IPS-18c (cell line): ENCODE data around the gene DPP6.

Experiments used
- H3K4me3 ChIP-seq: 2 replicates; pipeline ENCODE4 v1.7.0; 2013; ENCODE audit warnings: low read depth, mild to moderate bottlenecking, low read length, moderate library complexity; ENCODE audit not compliant: insufficient read depth
- H3K9me3 ChIP-seq: one replicate; pipeline ENCODE4 v1.6.1; 2013; ENCODE audit warnings: mild to moderate bottlenecking, low read length, moderate library complexity; ENCODE audit not compliant: control insufficient read depth, insufficient read depth

DPP6 gene

DNA sequence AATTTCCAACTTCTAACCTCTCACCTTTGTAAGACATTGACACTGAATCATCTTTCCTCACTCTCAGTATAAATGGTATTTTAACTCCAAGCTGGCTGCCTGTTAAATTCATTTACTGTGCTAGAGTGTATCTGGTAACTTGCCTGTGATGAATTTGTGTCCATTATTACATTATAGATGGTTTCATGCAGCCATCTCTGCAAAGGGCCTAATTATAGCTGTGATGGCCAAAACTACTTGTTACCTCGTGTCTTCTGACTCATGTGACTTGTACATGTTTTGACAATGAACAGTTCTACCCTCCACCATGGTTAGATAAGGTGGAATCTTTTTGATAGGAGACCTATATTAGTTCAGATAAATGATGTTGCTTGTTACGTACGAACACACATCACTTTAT lies 558.7 kb downstream of the DPP6 start:
- Histone ChIP-seq H3K9me3 (peaks cover 4% of the 10 kb centered on the region), H3K4me3 (no peak overlapping the region)

DNA sequence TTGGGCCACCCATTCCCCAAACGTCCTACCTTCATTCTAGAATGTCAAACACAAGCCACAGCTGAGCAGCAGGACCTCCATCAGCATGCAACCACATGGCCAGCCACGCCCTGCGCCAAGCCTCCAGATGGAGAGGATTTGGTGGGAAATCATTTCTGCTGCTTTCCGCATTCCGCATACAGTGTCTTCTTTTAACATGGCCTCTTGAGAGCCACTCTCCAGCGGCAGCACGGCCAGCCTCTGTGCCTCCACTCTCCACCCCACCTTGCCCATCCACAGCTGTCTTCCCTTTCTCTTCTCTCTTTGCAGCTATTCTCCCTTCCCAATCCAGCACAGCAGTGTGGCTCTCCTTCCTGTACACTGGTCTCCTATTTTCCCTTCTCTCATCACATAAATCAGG lies 561.6 kb downstream of the DPP6 start:
- peaks cover 2% of the 10 kb centered on the region for H3K9me3 ChIP-seq
- no peak overlapping the region for H3K4me3 ChIP-seq

DNA sequence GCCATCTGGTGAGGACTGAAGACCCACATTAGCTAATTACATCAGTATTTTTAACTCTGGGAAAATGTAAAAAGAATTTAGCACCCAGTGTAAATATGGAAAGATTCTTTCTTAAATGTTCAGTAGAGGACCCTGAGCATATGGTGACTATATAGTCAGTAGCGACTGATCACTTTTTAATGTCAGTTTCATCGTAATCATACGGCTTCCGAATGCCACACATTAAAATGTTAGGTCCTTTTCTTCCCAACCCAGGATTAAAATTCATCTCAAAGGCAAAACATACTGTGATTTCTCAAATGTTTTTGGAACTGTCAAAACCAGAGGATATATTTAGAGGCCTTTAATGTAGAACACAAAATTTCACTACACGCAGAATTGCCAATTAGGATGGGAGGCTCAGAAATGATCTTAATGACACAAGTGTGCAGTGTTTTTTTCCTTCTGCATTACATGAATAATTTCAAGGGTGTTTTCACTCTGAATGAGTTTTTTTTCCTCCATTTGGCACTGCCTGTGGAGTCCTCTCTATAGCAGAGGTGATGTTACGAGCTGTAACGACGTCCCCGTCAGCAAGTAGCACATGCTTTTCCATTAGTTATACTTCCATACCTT lies 568.0 kb downstream of the DPP6 start:
- H3K9me3 ChIP-seq = no peaks in the 10 kb centered on the region
- no peak overlapping the region for H3K4me3 ChIP-seq

DNA sequence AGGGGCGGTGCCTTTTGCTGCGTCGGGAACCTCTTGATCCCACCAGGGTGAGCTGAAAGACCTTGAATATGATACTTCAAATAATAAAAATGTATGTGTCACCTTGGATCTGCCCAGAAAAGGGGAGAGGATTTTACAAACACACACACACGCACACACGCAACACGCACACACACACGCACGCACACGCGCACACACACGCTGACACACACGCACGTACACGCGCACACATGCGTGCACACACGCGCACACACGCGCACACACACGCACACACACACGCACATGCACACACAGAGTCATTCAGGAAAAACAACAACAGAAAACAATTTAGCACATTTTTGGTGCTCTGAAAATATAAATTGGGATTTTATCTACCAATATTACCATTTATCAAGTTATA lies 571.2 kb downstream of the DPP6 start:
- Histone ChIP-seq H3K9me3 (no peaks in the 10 kb centered on the region), H3K4me3 (no peak overlapping the region)

DNA sequence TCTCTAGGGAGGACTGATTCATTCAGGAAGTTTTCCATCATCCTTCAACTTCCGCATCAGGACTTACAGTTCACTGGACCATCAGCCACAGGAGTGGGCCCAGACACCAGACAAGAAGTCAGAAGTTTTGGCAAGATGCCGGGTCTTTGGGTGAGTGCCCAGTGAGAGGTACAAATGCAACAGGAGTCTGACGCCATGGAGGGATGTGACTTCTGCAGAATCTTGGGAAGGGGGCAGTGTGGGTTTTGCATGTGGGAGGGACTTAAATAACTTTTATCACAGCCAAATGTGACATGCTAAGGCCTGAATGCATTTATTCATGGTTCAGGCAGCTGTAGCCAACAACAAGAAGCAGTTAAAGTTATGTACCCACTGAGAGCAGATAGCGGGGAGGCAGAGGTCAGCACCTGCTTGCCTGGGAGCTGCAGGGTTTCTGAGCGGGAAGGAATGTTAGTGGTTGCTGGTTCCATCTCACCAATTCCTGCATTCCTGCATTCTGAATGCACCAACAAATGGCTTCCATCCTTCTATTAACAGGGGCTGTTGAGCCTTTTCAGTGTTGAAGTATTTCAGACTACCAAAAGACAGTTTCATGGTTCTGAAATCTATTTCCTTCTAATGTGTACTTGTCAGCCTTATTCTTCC lies 575.6 kb downstream of the DPP6 start:
- Histone ChIP-seq H3K9me3 (no peaks in the 10 kb centered on the region), H3K4me3 (no peak overlapping the region)

DNA sequence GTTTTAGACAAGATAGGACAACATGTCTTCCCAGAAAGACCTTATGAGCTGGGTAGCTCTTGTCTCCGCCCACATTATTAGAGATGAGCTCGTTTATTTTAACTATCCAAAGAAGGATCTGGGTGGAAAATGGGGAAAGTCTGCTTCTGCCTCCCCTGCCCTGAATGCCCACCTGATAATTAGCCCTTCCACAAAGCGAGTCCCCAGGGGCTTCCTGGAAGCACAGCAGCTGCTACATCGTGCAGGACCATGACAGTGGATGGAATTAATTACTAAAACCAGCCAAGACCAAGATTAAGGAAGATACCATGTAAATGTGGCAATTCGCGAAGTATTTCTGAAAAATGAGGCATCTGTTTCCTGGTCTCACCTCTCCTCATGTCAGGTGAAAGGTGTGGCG lies 576.4 kb downstream of the DPP6 start:
- Histone ChIP-seq H3K9me3 (no peaks in the 10 kb centered on the region), H3K4me3 (no peak overlapping the region)

DNA sequence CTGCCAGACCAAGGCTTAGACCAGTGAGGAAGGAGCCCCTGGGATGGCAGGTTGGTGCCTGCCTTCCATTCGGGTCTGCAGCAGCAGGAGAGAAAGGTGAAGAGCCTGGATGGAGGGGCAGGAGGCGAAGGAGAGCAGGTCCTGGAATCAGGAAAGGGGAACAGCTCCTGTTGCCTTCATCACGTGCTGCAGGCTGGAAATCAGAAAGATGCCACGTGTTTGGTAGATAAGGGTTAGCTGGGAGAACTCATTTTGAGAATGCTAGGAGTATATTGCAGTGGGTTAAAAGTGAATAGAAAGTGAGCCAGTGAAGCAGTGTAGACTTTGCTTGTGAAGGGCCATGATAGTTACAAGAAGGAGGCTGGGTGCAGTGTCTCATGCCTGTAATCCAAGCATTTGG lies 579.0 kb downstream of the DPP6 start:
- Histone ChIP-seq H3K4me3 (no peak overlapping the region), H3K9me3 (peaks cover 5% of the 10 kb centered on the region)

DNA sequence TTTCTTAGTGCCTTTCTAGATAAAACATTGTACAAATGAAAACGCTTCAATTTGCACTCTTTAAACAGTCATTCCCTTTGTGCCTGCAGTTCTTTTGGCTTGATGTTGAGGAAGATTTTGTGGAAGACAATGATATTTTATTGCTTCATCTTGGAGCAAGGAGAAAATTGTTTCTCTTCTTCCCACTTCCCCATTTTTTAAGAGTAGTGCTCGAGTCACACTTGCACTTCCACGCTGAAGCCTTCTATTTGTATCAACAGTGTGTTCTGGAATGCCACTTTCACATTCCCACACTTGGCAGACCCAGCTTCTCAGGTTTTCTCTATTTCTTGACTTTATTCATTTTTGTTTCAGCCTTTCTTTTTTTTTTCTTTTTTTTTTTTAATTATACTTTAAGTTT lies 581.4 kb downstream of the DPP6 start:
- Histone ChIP-seq H3K4me3 (no peak overlapping the region), H3K9me3 (peaks cover 8% of the 10 kb centered on the region)

DNA sequence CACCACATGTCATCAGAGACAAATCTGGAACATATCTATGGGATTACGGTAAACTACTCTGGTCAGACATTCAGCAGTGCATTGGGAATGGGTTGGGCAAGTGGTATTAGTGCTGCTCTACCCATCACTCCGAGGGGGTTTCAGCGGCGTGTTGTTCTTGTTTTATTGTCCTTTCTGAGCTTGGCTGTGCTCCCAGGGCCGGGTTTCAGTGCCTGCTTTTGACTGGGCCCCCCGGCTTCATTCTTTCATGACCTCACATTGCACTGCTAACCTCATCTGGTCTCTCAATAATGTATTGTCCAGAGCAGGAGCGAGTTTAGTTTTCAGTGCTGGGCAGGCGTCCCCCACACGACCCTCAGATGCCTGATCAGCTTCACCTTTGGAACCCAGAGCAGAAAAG lies 586.1 kb downstream of the DPP6 start:
- H3K4me3 ChIP-seq = no peak overlapping the region

DNA sequence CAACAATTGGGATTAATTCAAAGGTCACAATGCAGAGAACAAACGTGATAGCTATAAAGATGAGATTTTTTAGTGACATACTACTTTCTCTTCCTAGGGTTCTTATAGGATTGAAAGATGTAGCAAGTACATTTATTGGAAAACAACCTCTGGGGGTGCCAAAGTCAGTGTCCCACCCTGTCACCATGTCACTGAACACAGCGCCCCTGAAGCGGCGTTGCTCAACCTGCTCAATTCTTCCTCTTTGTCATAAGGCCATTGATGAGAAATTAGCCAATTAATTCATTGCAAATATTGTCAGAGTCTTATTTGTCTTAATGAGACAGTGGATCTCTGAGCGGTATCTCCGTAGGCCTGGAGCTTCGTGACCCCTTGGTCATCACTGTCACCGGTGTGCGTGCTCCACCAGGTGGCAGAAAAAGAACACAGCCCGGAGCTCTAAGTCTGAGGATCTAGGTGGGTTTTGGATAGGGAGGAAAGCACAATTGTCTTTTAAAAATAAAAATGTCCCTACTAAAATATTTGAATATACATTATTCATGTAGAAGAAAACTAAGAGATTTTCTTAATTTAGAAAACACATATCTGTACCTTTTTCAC lies 588.2 kb downstream of the DPP6 start:
- H3K9me3 ChIP-seq = peaks cover 5% of the 10 kb centered on the region
- no peak overlapping the region for H3K4me3 ChIP-seq

More for the DNA sequence above, 586.1 kb downstream of the DPP6 start:
- peaks cover 8% of the 10 kb centered on the region for H3K9me3 ChIP-seq

DNA sequence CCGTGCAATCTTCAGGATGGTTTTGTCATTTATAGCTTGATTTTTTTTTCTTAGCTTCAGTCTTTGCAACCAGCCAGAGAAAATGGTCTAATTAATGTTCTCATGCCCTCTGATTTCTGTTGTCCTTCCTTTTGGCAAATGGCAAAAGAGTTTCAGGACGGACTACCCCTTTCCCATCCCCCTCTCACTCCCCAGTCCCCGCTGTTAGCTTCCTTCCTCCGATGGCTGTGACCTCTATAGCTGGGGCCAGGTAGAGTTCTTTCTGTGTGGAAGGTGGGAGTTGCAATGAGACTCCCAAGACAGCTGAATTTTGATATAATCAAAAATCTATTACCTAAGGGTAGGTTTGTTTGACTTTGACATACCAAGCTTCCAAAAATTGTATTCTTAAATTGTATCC lies 588.7 kb downstream of the DPP6 start:
- no peak overlapping the region for H3K4me3 ChIP-seq

DNA sequence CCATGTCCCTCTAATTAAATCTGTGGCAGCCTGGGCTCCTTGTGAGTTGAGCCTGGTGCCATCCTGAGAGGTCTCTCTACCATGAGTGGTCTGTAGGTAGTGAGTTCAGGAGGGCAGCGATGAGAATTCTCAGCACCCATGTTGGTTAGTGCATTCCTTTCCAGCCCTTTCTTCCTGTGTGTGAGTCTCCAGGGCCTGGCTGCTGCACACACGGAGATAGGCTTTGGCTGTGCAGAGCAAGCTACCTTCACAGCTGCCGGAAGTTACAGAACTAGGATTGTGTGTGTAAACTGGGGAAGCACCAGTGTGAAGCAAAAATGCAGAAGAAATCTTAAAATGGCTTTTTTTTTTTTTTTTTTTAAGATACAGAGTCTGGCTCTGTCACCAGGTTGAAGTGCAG lies 592.2 kb downstream of the DPP6 start:
- Histone ChIP-seq H3K4me3 (no peak overlapping the region), H3K9me3 (no peaks in the 10 kb centered on the region)

More for the DNA sequence above, 588.7 kb downstream of the DPP6 start:
- peaks cover 5% of the 10 kb centered on the region for H3K9me3 ChIP-seq

DNA sequence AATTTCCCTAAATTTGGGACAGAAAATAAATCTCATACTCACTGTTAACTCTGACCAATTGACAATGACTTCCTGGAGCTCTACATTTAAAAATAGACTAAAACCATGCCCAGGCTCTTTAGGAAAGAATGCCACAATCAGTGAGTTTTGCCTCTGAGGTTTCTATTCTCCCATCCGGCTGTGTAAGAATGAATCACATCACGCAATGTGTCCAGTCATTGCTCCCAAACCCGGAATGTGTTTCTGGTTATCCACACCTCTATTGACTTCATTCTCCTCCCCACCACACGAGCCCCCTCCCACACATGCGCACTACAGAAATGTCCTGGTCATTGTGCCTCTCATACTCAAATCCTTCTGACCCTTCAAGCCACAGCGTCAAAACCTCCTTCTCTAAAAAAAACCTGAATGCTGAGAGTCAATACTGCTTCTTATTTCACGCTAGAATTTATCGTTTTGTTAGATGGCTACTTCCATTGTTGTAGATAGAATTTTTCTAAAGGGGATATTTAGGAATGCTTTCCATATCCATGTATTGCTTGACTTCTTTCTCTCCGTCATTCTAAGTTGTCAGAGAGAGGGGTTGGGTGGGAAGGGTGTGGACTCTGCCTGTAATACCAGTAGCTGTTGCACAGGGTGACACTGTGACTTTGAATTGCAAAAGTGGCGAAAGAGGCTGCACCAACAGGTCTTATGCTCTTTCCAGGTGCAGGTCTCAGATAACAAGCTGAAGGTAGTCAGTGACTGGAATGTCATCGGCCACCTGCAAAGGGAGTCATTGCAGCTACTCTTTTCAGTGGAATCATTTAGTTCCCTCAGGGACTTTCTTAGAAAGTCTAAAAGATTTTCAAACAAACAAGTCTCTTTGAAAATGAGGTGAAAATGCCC lies 594.2 kb downstream of the DPP6 start:
- H3K9me3 ChIP-seq = no peaks in the 10 kb centered on the region
- no peak overlapping the region for H3K4me3 ChIP-seq

DNA sequence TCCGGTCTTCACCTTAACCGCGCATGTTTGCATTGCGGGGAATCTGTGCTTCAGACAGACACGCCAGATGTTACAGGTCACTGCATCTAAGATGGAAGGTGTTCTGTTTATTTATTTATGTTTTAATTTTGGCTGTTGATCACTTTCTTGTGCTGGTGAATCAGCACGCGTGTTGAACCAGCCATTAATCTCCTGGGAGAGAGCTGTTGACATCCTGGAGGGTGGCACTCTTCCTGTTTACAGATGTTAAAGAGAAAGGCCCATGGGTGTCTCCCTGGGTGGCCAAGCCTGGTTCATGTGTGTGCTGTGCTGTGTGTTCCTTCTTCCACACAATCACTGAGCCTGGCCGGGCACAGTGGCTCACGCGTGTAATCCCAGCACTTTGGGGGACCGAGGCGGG lies 595.4 kb downstream of the DPP6 start:
- no peaks in the 10 kb centered on the region for H3K9me3 ChIP-seq
- H3K4me3 ChIP-seq = no peak overlapping the region

DNA sequence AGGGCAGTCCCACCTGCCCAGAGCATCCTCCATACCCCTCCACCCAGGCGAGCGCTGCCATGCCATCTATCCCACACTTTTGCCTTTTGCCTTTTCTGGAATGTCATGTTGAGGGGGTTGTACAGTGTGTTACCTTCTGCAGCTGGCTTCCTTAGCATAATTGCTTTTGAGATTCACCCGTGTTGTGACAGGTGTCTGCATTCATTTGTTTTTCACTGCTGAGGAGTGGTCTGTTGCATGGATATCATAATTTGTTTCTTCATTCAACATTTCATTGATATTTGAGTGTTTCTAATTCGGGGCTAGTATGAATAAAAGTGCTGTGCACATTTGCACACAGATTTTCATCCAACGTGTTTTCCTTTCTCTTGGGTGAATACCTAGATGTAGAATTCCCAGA lies 596.8 kb downstream of the DPP6 start:
- Histone ChIP-seq H3K4me3 (no peak overlapping the region), H3K9me3 (no peaks in the 10 kb centered on the region)

DNA sequence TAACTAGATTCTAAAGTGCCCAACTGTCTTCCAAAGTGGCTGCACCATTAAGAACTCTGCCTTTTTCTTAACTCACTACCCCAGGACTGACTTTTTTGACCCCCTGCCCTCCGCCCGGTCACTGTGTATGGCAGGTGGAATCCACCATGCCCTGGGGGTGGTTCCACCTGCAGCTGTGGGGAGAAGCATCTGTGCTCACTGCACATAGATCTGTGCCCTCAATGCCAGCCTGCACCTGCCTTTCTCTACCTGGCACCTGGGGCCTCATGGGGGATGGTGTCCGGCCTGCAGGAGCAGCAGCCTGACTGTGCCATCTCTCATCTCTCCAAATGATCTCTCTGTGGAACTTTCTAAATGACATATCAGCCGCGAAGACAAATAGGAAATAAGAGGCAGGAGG lies 597.2 kb downstream of the DPP6 start:
- H3K4me3 ChIP-seq = no peak overlapping the region
- H3K9me3 ChIP-seq = no peaks in the 10 kb centered on the region

DNA sequence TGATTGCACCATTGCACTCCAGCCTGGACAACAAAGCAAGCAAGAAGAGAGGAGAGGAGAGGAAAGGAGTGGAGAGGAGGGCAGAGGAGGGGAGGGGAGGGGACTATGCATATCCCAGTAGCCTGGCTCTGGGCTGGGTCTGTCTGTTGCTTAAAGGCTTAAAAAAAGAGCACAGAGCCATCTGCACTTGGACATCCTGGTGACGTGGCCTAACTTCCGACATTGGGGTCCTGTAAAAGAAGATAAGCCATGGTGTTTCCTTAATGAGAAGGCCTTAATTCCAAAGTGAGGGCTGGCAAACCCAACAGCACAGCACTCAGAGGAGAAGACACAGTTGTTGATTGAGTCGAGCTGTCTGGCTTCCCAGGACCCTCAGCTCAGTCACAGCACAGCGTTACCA lies 598.1 kb downstream of the DPP6 start:
- Histone ChIP-seq H3K9me3 (no peaks in the 10 kb centered on the region), H3K4me3 (no peak overlapping the region)

DNA sequence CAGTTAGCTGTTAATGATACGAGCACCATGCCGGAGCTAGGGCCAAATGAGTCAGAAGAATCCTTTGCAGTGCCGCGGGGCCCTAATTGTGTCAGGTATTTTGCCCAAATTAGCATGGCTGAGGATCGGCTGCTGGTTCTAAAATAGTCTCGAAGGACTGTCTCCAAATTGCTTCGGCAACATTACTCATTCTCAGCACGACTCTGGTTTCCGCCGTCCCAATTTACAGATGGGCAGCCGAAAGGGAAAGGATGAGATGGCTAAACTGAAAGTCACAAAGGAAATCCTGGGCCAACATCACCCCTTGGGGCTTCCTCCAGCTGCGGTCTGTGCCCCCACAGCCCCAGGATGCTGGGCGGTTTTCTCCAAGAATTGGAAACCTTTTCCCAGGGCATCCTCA lies 599.3 kb downstream of the DPP6 start:
- no peak overlapping the region for H3K4me3 ChIP-seq
- H3K9me3 ChIP-seq = no peaks in the 10 kb centered on the region
